Astrocyte (in vitro differentiated cells and primary cell): ENCODE measurements around the gene FHOD1. TPM values are rescaled to one million over a fixed set of nuclear protein-coding genes. Genes with fewer than 3 reads are reported as not detected.

ENCODE experiments used
- DNase-seq: peaks from one replicate; pipeline ENCODE4 v3.0.0-alpha.2; 2010; ENCODE audit warnings: low read depth
- FAIRE-seq: peaks from 2 replicates; lab custom pipeline; 2011; peaks lifted over from hg19 to GRCh38; lab: Jason Lieb, UNC
- H2AFZ ChIP-seq: 2 replicates; pipeline ENCODE4 v1.6.0; 2012; ENCODE audit warnings: low read depth, low read length, inconsistent platforms
- H3K27ac ChIP-seq: 2 replicates; pipeline ENCODE4 v1.5.1; 2011; ENCODE audit warnings: low read depth, low read length, inconsistent platforms
- H3K27me3 ChIP-seq: 2 replicates; pipeline ENCODE4 v1.6.0; 2011; ENCODE audit warnings: low read length, inconsistent platforms; ENCODE audit not compliant: insufficient read depth
- H3K36me3 ChIP-seq: 2 replicates; pipeline ENCODE4 v1.5.1; 2011; ENCODE audit warnings: low read length, inconsistent platforms; ENCODE audit not compliant: insufficient read depth
- H3K4me1 ChIP-seq: 2 replicates; pipeline ENCODE4 v1.5.1; 2011; ENCODE audit warnings: low read length, inconsistent platforms; ENCODE audit not compliant: insufficient read depth
- H3K4me2 ChIP-seq: 2 replicates; pipeline ENCODE4 v1.6.0; 2012; ENCODE audit warnings: low read length, inconsistent platforms
- H3K4me3 ChIP-seq: 2 replicates; pipeline ENCODE4 v1.5.1; 2011; ENCODE audit warnings: low read depth, mild to moderate bottlenecking, low read length, inconsistent platforms; ENCODE audit not compliant: insufficient read depth
- H3K79me2 ChIP-seq: 2 replicates; pipeline ENCODE4 v1.6.0; 2012; ENCODE audit warnings: mild to moderate bottlenecking, low read length, inconsistent platforms; ENCODE audit not compliant: insufficient read depth
- H3K9ac ChIP-seq: 2 replicates; pipeline ENCODE4 v1.6.0; 2012; ENCODE audit warnings: mild to moderate bottlenecking, low read length, inconsistent platforms
- H3K9me3 ChIP-seq: 2 replicates; pipeline ENCODE4 v1.5.1; 2012; ENCODE audit warnings: low read depth, mild to moderate bottlenecking, low read length, inconsistent platforms; ENCODE audit not compliant: insufficient read depth
- H4K20me1 ChIP-seq: 2 replicates; pipeline ENCODE4 v1.6.0; 2012; ENCODE audit warnings: low read length, inconsistent platforms; ENCODE audit not compliant: insufficient read depth
- H3K27ac Mint-ChIP-seq: one replicate; pipeline ENCODE4 v1.8.0; 2021; ENCODE audit warnings: mild to moderate bottlenecking, mixed read lengths; ENCODE audit not compliant: unreplicated experiment
- H3K27me3 Mint-ChIP-seq: one replicate; pipeline ENCODE4 v1.8.0; 2021; ENCODE audit warnings: low read depth, mixed read lengths; ENCODE audit not compliant: unreplicated experiment
- H3K36me3 Mint-ChIP-seq: one replicate; pipeline ENCODE4 v1.8.0; 2021; ENCODE audit warnings: low read depth, mixed read lengths; ENCODE audit not compliant: unreplicated experiment
- H3K4me1 Mint-ChIP-seq: one replicate; pipeline ENCODE4 v1.8.0; 2021; ENCODE audit warnings: low read depth, mixed read lengths; ENCODE audit not compliant: unreplicated experiment
- H3K4me3 Mint-ChIP-seq: one replicate; pipeline ENCODE4 v1.8.0; 2021; ENCODE audit warnings: mild to moderate bottlenecking, moderate library complexity, mixed read lengths; ENCODE audit not compliant: unreplicated experiment
- H3K9me3 Mint-ChIP-seq: one replicate; pipeline ENCODE4 v1.8.0; 2021; ENCODE audit warnings: mild to moderate bottlenecking, mixed read lengths; ENCODE audit not compliant: unreplicated experiment
- CTCF ChIP-seq: IDR thresholded peaks from 2 replicates; pipeline ENCODE4 v1.5.1; 2011; ENCODE audit warnings: low read depth, mild to moderate bottlenecking, inconsistent platforms, low read length, moderate library complexity; ENCODE audit not compliant: insufficient read depth
- EZH2 ChIP-seq: IDR thresholded peaks from 2 replicates; pipeline ENCODE4 v1.6.1; 2012; ENCODE audit warnings: mild to moderate bottlenecking, low read length, inconsistent platforms; ENCODE audit not compliant: insufficient read depth
- total RNA-seq: library from RNA; stranded (reverse); gene quantifications from 2 replicates; pipeline ENCODE4 v1.2.1, GENCODE V29; 2021

FHOD1 gene
- total RNA-seq, 1 donor from 2014 or later = 38.1 TPM

GRCh38 chr16:67254801-67255552 is 7.7 kb upstream of the FHOD1 start:
- Mint-ChIP-seq H3K36me3 (peaks cover 4% of the 10 kb centered on the region), H3K27me3 (peaks cover 31% of the 10 kb centered on the region), H3K4me3 (no peak overlapping the region), H3K4me1 (no peaks in the 10 kb centered on the region), H3K9me3 (peaks cover 2% of the 10 kb centered on the region), H3K27ac (no peak overlapping the region)
- DNase-seq (no peak), FAIRE-seq (no peak)
- Histone ChIP-seq H3K4me1 (peaks cover 1% of the 10 kb centered on the region), H3K27me3 (no peaks in the 10 kb centered on the region), H3K4me3 (no peak overlapping the region), H3K4me2 (no peak overlapping the region), H3K36me3 (no peaks in the 10 kb centered on the region), H3K79me2 (no peaks in the 10 kb centered on the region), H3K9me3 (no peaks in the 10 kb centered on the region), H3K9ac (no peak overlapping the region), H4K20me1 (no peaks in the 10 kb centered on the region), H2AFZ (no peak overlapping the region), H3K27ac (no peak overlapping the region)
- TF ChIP-seq CTCF (no peak), EZH2 (no peak)

- no peak overlapping the region for H3K27ac Mint-ChIP-seq
- H3K27me3 ChIP-seq = no peaks in the 10 kb centered on the region
- H3K79me2 ChIP-seq = no peaks in the 10 kb centered on the region
- H3K9me3 ChIP-seq = no peaks in the 10 kb centered on the region
- no peak overlapping the region for H3K9ac ChIP-seq
- H3K4me3 ChIP-seq = no peak overlapping the region
- no peak overlapping the region for H3K4me2 ChIP-seq
- H3K27me3 Mint-ChIP-seq = peaks cover 31% of the 10 kb centered on the region
- peaks cover 2% of the 10 kb centered on the region for H3K36me3 Mint-ChIP-seq
- DNase-seq (no peak), FAIRE-seq (no peak)
- H4K20me1 ChIP-seq = no peaks in the 10 kb centered on the region
- no peak overlapping the region for H2AFZ ChIP-seq
- peaks cover 6% of the 10 kb centered on the region for H3K4me1 Mint-ChIP-seq
- TF ChIP-seq EZH2 = no peak
- no peak for TF ChIP-seq CTCF
- no peaks in the 10 kb centered on the region for H3K9me3 Mint-ChIP-seq
- H3K4me1 ChIP-seq = peaks cover 17% of the 10 kb centered on the region
- no peaks in the 10 kb centered on the region for H3K36me3 ChIP-seq
- no peak overlapping the region for H3K4me3 Mint-ChIP-seq
- H3K27ac ChIP-seq = no peak overlapping the region
Measured at GRCh38 chr16:67252609-67253497, 5.6 kb upstream of the FHOD1 start.
